SK-N-SH (cell line): ENCODE measurements around the gene RCOR3. TPM values are rescaled to one million over a fixed set of nuclear protein-coding genes. Genes with fewer than 3 reads are reported as not detected.

Source experiments
- CTCF ChIA-PET: fragments of 300-600, 350-600 bp; formaldehyde crosslinking; extraction: SDS; loops from one replicate; lab custom pipeline; 2021; lab: Yijun Ruan, JAX
- POLR2A ChIA-PET: fragments of 350-600 bp; sonication (Branson Sonifier 250); formaldehyde crosslinking; extraction: SDS; loops from one replicate; lab custom pipeline; 2020; ENCODE audit warnings: antibody characterized with exemption, inconsistent platforms; lab: Yijun Ruan, JAX
- DNase-seq: peaks from one replicate; pipeline ENCODE4 v3.0.0; 2012
- H2AFZ ChIP-seq: fragments of 200-600 bp; sonication (generic); 2 replicates; pipeline ENCODE4 v1.8.1; 2016; ENCODE audit warnings: antibody characterized with exemption, mild to moderate bottlenecking, low read depth
- H3F3A ChIP-seq: fragments of 200-600 bp; sonication (generic); replicated peaks from 2 replicates; pipeline ENCODE3; 2016; ENCODE audit warnings: antibody characterized with exemption, mild to moderate bottlenecking; ENCODE audit not compliant: insufficient read depth
- H3K27ac ChIP-seq, 2 experiments: fragments of 200-500 bp in 1 of 2; fragments of 200-600 bp in 1 of 2; sonication (Bioruptor generic) in 1 of 2; sonication (generic), shearing (Covaris generic) in 1 of 2; 2 replicates each; pipeline versions ENCODE4 v1.5.1 to v1.6.1; 2014 to 2016; ENCODE audit warnings: low read depth in 2 of 2, inconsistent platforms in 1 of 2, low read length in 1 of 2, mild to moderate bottlenecking in 1 of 2, mixed read lengths in 1 of 2
- H3K27me3 ChIP-seq: fragments of 200-600 bp; sonication (generic), shearing (Covaris generic); 2 replicates; pipeline ENCODE4 v1.6.1; 2016; ENCODE audit warnings: mixed run types; ENCODE audit not compliant: insufficient read depth
- H3K36me3 ChIP-seq, 2 experiments: fragments of 200-500 bp in 1 of 2; fragments of 200-600 bp in 1 of 2; sonication (Bioruptor generic) in 1 of 2; sonication (generic) in 1 of 2; replicated peaks in 1 of 2; 2 replicates each; pipeline versions ENCODE3 to v1.5.1; 2014 to 2016; ENCODE audit warnings: low read length in 1 of 2, mild to moderate bottlenecking in 1 of 2; ENCODE audit not compliant: insufficient read depth in 2 of 2, control insufficient read depth in 1 of 2
- H3K4me1 ChIP-seq, 2 experiments: fragments of 200-500 bp in 1 of 2; fragments of 200-600 bp in 1 of 2; sonication (Bioruptor generic) in 1 of 2; sonication (generic), shearing (Covaris generic) in 1 of 2; 2 replicates each; pipeline versions ENCODE4 v1.5.1 to v1.6.1; 2014 to 2016; ENCODE audit warnings: low read depth in 1 of 2, low read length in 1 of 2, mixed run types in 1 of 2; ENCODE audit not compliant: insufficient read depth in 2 of 2, control insufficient read depth in 1 of 2
- H3K4me2 ChIP-seq: fragments of 200-600 bp; sonication (generic), shearing (Covaris generic); 2 replicates; pipeline ENCODE4 v1.6.1; 2017; ENCODE audit warnings: mixed run types
- H3K4me3 ChIP-seq, 2 experiments: fragments of 200-500 bp in 1 of 2; fragments of 200-600 bp in 1 of 2; sonication (Bioruptor generic) in 1 of 2; sonication (generic), shearing (Covaris generic) in 1 of 2; 2 replicates each; pipeline versions ENCODE4 v1.5.1 to v1.8.1; 2014 to 2016; ENCODE audit warnings: low read depth in 2 of 2, inconsistent platforms in 1 of 2, low read length in 1 of 2, mild to moderate bottlenecking in 1 of 2, mixed read lengths in 1 of 2, moderate library complexity in 1 of 2
- H3K79me2 ChIP-seq: fragments of 200-600 bp; sonication (generic); 2 replicates; pipeline ENCODE4 v1.8.1; 2017; ENCODE audit warnings: mild to moderate bottlenecking; ENCODE audit not compliant: insufficient read depth
- H3K9ac ChIP-seq: fragments of 200-600 bp; sonication (generic); 2 replicates; pipeline ENCODE4 v1.6.1; 2017; ENCODE audit warnings: mixed run types
- H3K9me2 ChIP-seq: fragments of 200-600 bp; sonication (generic); 2 replicates; pipeline ENCODE4 v1.6.1; 2017; ENCODE audit warnings: mixed run types
- H3K9me3 ChIP-seq: fragments of 200-600 bp; sonication (generic); 2 replicates; pipeline ENCODE4 v1.6.1; 2017; ENCODE audit warnings: mixed run types, mild to moderate bottlenecking, moderate library complexity
- H4K20me1 ChIP-seq: fragments of 200-600 bp; sonication (generic); 2 replicates; pipeline ENCODE4 v1.6.1; 2017; ENCODE audit warnings: mild to moderate bottlenecking, mixed run types; ENCODE audit not compliant: insufficient read depth
- CHD2 ChIP-seq: fragments of 150-350 bp; IDR thresholded peaks from 2 replicates; pipeline ENCODE4 v1.6.1; 2018; ENCODE audit warnings: low read length; ENCODE audit not compliant: partially characterized antibody
- CTCF ChIP-seq: fragments of 200-600 bp; sonication (generic); IDR thresholded peaks from 2 replicates; pipeline ENCODE4 v1.6.1; 2017; ENCODE audit warnings: antibody characterized with exemption, mild to moderate bottlenecking, moderate library complexity
- ELF1 ChIP-seq: IDR thresholded peaks from 2 replicates; pipeline ENCODE4 v1.4.0; 2012
- FOXJ3 ChIP-seq: sonication (generic); formaldehyde crosslinking; IDR thresholded peaks from 2 replicates; pipeline ENCODE4 v1.5.1; 2020; ENCODE audit warnings: mild to moderate bottlenecking, missing genetic modification reagents
- GABPA ChIP-seq: IDR thresholded peaks from 2 replicates; pipeline ENCODE4 v1.4.0; 2012; ENCODE audit warnings: low read depth, mild to moderate bottlenecking
- IRF3 ChIP-seq: fragments of 150-350 bp; IDR thresholded peaks from 2 replicates; pipeline ENCODE4 v1.6.1; 2016; ENCODE audit warnings: mild to moderate bottlenecking, low read depth, low read length
- REST ChIP-seq: IDR thresholded peaks from 2 replicates; pipeline ENCODE4 v1.6.1; 2012; ENCODE audit warnings: mild to moderate bottlenecking, low read depth, low read length, moderate library complexity
- RFX5 ChIP-seq: IDR thresholded peaks from 2 replicates; pipeline ENCODE4 v1.6.1; 2012; ENCODE audit warnings: mild to moderate bottlenecking, improper control_type of control experiment, low read length
- RXRA ChIP-seq: IDR thresholded peaks from 2 replicates; pipeline ENCODE4 v1.4.0; 2012; ENCODE audit warnings: low read depth, mild to moderate bottlenecking, borderline replicate concordance
- TCF12 ChIP-seq: IDR thresholded peaks from 2 replicates; pipeline ENCODE4 v1.4.0; 2012
- YY1 ChIP-seq: IDR thresholded peaks from 2 replicates; pipeline ENCODE4 v1.4.0; 2012; ENCODE audit warnings: low read depth, mild to moderate bottlenecking
- WGBS: methylation state at CpG from one replicate; pipeline ENCODE4 v1.1.6; 2017; ENCODE audit warnings: low lambda C conversion rate; 5-methylcytosine and 5-hydroxymethylcytosine counted together
- polyA plus RNA-seq, 3 experiments: library from polyadenylated mRNA; depleted of rRNA; stranded (reverse); fragments of >200 nt; gene quantifications; 2 replicates each; pipeline ENCODE4 v1.2.3, GENCODE V29; 2012

RCOR3 gene
- polyA plus RNA-seq, 1 of the 3 experiments (the other 2 are of a cell fraction), result 18.7 TPM

GRCh38 chr1:211355873-211356272 is 96.7 kb downstream of the RCOR3 start:
- TF ChIP-seq GABPA (no peak), CHD2 (no peak), ELF1 (no peak), REST (no peak), YY1 (no peak), FOXJ3 (CRISPR knock-in tag) (no peak), CTCF (no peak)
- CTCF ChIA-PET, result interaction anchor here (0.6 to 1.4 kb wide), 3 partner anchors 9 to 415 kb away, joined by 3 to 5 read pairs (median 4); no protein-coding TSS in a partner anchor
- H3K4me2 ChIP-seq, result no peak overlapping the region
- WGBS, result 95% methylated on average over 4 of the region's 4 CpGs
- no peaks in the 10 kb centered on the region for H3K27me3 ChIP-seq
- H3K27ac ChIP-seq, result no peak overlapping the region
- POLR2A ChIA-PET, result no interaction called here
- H3K4me1 ChIP-seq, result no peaks in the 10 kb centered on the region
- no peaks in the 10 kb centered on the region for H3K9me2 ChIP-seq
- H3K4me3 ChIP-seq, result no peak overlapping the region
- H4K20me1 ChIP-seq, result no peaks in the 10 kb centered on the region
- no peaks in the 10 kb centered on the region for H3F3A ChIP-seq
- DNase-seq, result no peak
- peaks cover 10 to 13% of the 10 kb centered on the region in 2 experiments for H3K36me3 ChIP-seq
- no peaks in the 10 kb centered on the region; the same call in 1 of the 2 replicates for H3K79me2 ChIP-seq
- no peaks in the 10 kb centered on the region for H3K9me3 ChIP-seq
- no peak overlapping the region for H3K9ac ChIP-seq
- H2AFZ ChIP-seq, result no peak overlapping the region

- no peak overlapping the region for H3K4me3 ChIP-seq
- H3K9me3 ChIP-seq, result no peaks in the 10 kb centered on the region
- H3K36me3 ChIP-seq, result peaks cover 11 to 16% of the 10 kb centered on the region in 2 experiments
- no peak for DNase-seq
- H3K79me2 ChIP-seq, result no peaks in the 10 kb centered on the region; the same call in 1 of the 2 replicates
- H3K27me3 ChIP-seq, result no peaks in the 10 kb centered on the region
- no peaks in the 10 kb centered on the region for H3K4me1 ChIP-seq
- WGBS, result 77% methylated on average over 5 of the region's 5 CpGs
- H2AFZ ChIP-seq, result no peak overlapping the region
- CTCF ChIA-PET, result interaction anchor here (1.0 kb wide), 1 partner anchor 33 kb away, joined by 4 read pairs; no protein-coding TSS in a partner anchor
- TF ChIP-seq RXRA (no peak), TCF12 (no peak), IRF3 (no peak), RFX5 (no peak)
- no peak overlapping the region for H3K4me2 ChIP-seq
- no peak overlapping the region for H3K27ac ChIP-seq
- POLR2A ChIA-PET, result no interaction called here
- no peaks in the 10 kb centered on the region for H3F3A ChIP-seq
- no peaks in the 10 kb centered on the region for H3K9me2 ChIP-seq
- no peak overlapping the region for H3K9ac ChIP-seq
- H4K20me1 ChIP-seq, result no peaks in the 10 kb centered on the region
Measured at GRCh38 chr1:211356723-211357407, 97.7 kb downstream of the RCOR3 start.
